Measurements from ENCODE around the gene ISCA2. TPM values are rescaled to one million over a fixed set of nuclear protein-coding genes. Genes with fewer than 3 reads are reported as not detected.

The ISCA2 gene
- total RNA-seq, 2 donors from 2014 or later: 40.5 to 58.1 TPM

GRCh38 chr14:74516451-74517160 lies 23.0 kb downstream of the ISCA2 start:
- H3K4me1 ChIP-seq (ENCODE audit: control insufficient read depth, insufficient read depth, low read length): peaks cover 9% of the 10 kb centered on the region
- Mint-ChIP-seq H3K9me3 (peaks cover 3% of the 10 kb centered on the region), H3K27me3 (ENCODE audit: insufficient read depth) (peaks cover 5% of the 10 kb centered on the region), H3K4me1 (peaks cover 18% of the 10 kb centered on the region), H3K27ac (peak overlapping the region; percentile 65), H3K36me3 (ENCODE audit: low read depth) (no peaks in the 10 kb centered on the region), H3K4me3 (no peak overlapping the region)
- peak; percentile 87 for DNase-seq
- no peak overlapping the region for H3K27ac ChIP-seq (ENCODE audit: low read depth, low read length)
- no peak overlapping the region for H3K4me3 ChIP-seq (ENCODE audit: low read length)
- H3K9me3 ChIP-seq (ENCODE audit: control insufficient read depth, low read length): no peaks in the 10 kb centered on the region
- WGBS, 2 experiments (ENCODE audit: insufficient coverage in 1 of 2, insufficient read length in 1 of 2): 79% methylated on average over 5 to 11 of the region's 12 CpGs
- no peaks in the 10 kb centered on the region for H3K27me3 ChIP-seq (ENCODE audit: control insufficient read depth, insufficient read depth, low read length, poor library complexity, severe bottlenecking)
- no peaks in the 10 kb centered on the region for H3K36me3 ChIP-seq (ENCODE audit: control insufficient read depth, insufficient read depth, low read length)
- TF ChIP-seq, protein P1, sequence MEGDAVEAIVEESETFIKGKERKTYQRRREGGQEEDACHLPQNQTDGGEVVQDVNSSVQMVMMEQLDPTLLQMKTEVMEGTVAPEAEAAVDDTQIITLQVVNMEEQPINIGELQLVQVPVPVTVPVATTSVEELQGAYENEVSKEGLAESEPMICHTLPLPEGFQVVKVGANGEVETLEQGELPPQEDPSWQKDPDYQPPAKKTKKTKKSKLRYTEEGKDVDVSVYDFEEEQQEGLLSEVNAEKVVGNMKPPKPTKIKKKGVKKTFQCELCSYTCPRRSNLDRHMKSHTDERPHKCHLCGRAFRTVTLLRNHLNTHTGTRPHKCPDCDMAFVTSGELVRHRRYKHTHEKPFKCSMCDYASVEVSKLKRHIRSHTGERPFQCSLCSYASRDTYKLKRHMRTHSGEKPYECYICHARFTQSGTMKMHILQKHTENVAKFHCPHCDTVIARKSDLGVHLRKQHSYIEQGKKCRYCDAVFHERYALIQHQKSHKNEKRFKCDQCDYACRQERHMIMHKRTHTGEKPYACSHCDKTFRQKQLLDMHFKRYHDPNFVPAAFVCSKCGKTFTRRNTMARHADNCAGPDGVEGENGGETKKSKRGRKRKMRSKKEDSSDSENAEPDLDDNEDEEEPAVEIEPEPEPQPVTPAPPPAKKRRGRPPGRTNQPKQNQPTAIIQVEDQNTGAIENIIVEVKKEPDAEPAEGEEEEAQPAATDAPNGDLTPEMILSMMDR (conservative IDR thresholded peaks at IDR 0.05): no peak
- no peak overlapping the region for H3K9ac ChIP-seq (ENCODE audit: extremely low read depth, low read length, poor library complexity, severe bottlenecking)

- no peak overlapping the region for H3K4me3 ChIP-seq (ENCODE audit: low read length)
- WGBS, 2 experiments (ENCODE audit: insufficient coverage in 1 of 2, insufficient read length in 1 of 2): 91 to 92% methylated on average over 4 of the region's 4 CpGs
- DNase-seq: no peak
- Mint-ChIP-seq H3K4me3 (no peak overlapping the region), H3K4me1 (peaks cover 18% of the 10 kb centered on the region), H3K27me3 (ENCODE audit: insufficient read depth) (no peaks in the 10 kb centered on the region), H3K36me3 (ENCODE audit: low read depth) (no peaks in the 10 kb centered on the region), H3K9me3 (peaks cover 3% of the 10 kb centered on the region), H3K27ac (no peak overlapping the region)
- no peak overlapping the region for H3K9ac ChIP-seq (ENCODE audit: extremely low read depth, low read length, poor library complexity, severe bottlenecking)
- no peak overlapping the region for H3K27ac ChIP-seq (ENCODE audit: low read depth, low read length)
- TF ChIP-seq, protein P1 (conservative IDR thresholded peaks at IDR 0.05): no peak
- H3K9me3 ChIP-seq (ENCODE audit: control insufficient read depth, low read length): no peaks in the 10 kb centered on the region
- no peaks in the 10 kb centered on the region for H3K27me3 ChIP-seq (ENCODE audit: control insufficient read depth, insufficient read depth, low read length, poor library complexity, severe bottlenecking)
- peaks cover 9% of the 10 kb centered on the region for H3K4me1 ChIP-seq (ENCODE audit: control insufficient read depth, insufficient read depth, low read length)
- H3K36me3 ChIP-seq (ENCODE audit: control insufficient read depth, insufficient read depth, low read length): no peaks in the 10 kb centered on the region
Observed at GRCh38 chr14:74517731-74518130, 24.2 kb downstream of the ISCA2 start.

DNA sequence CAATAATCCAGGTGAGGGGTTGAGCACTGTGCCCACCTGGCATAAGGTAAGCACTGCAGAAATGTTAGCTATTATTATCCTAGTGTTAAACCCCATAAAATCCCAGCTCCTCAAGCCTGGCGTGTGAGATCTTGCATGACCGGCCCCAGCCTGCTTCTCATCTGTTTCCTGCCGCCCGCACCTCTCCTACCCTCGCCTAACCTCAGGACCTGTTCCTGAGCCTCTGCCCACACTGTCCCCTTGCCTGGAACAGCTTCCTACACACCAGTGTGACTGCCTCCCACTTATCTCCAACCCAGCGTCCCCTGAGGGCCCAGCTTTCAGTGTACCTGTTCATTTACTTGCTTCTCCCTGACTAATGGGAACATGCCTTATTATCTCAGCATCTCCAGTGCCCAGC lies 24.7 kb downstream of the ISCA2 start:
- H3K4me3 Mint-ChIP-seq: no peak overlapping the region
- Histone ChIP-seq H3K9ac (ENCODE audit: extremely low read depth, low read length, poor library complexity, severe bottlenecking) (no peak overlapping the region), H3K27me3 (ENCODE audit: control insufficient read depth, insufficient read depth, low read length, poor library complexity, severe bottlenecking) (no peaks in the 10 kb centered on the region), H3K27ac (ENCODE audit: low read depth, low read length) (no peak overlapping the region), H3K4me1 (ENCODE audit: control insufficient read depth, insufficient read depth, low read length) (peaks cover 9% of the 10 kb centered on the region), H3K36me3 (ENCODE audit: control insufficient read depth, insufficient read depth, low read length) (no peaks in the 10 kb centered on the region), H3K4me3 (ENCODE audit: low read length) (no peak overlapping the region), H3K9me3 (ENCODE audit: control insufficient read depth, low read length) (no peaks in the 10 kb centered on the region)
- no peaks in the 10 kb centered on the region for H3K27me3 Mint-ChIP-seq (ENCODE audit: insufficient read depth)
- H3K4me1 Mint-ChIP-seq: peaks cover 18% of the 10 kb centered on the region
- no peaks in the 10 kb centered on the region for H3K36me3 Mint-ChIP-seq (ENCODE audit: low read depth)
- no peak for DNase-seq
- TF ChIP-seq, protein P1 (conservative IDR thresholded peaks at IDR 0.05): no peak
- peaks cover under 1% of the 10 kb centered on the region for H3K9me3 Mint-ChIP-seq
- 89 to 95% methylated on average over 5 to 6 of the region's 6 CpGs for WGBS, 2 experiments (ENCODE audit: insufficient coverage in 1 of 2, insufficient read length in 1 of 2)
- H3K27ac Mint-ChIP-seq: peak overlapping the region; percentile 53

All from endodermal cell (in vitro differentiated cells).